SH-SY5Y (cell line): ENCODE data around the gene NEDD4L.

Experiments
- GATA2 ChIP-seq: IDR thresholded peaks from 2 replicates; pipeline ENCODE4 v1.6.1; 2011; ENCODE audit warnings: mild to moderate bottlenecking, low read depth, low read length
- GATA3 ChIP-seq: IDR thresholded peaks from 2 replicates; pipeline ENCODE4 v1.6.1; 2011; ENCODE audit warnings: low read depth, mild to moderate bottlenecking, low read length, moderate library complexity

DNA sequence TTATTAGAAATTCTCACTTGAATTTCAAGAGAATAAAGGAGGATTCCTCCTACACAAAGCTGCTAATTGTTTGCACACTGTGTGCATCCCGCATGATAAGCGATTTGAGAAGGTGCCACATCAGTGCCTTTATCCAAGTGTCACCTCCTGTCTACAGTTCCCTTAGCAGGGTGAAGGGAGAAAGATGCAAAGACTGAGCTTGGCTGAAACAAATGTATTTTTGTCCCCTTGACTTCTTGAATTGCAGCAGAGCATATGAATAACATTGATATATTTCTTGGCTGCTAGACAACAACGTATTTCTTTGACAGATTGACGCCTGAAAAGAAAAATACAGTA, 255.1 kb downstream of the NEDD4L start:
- TF ChIP-seq GATA2: no peak
- TF ChIP-seq GATA3: no peak
